BJ (cell line): Measurements from ENCODE around the gene WDR54. TPM values are rescaled to one million over a fixed set of nuclear protein-coding genes. Genes with fewer than 3 reads are reported as not detected.
A peak's percentile ranks its signal among the peaks of the same experiment; 100 is the strongest.

Experiments used
- CTCF ChIA-PET: fragments of 350-600 bp; formaldehyde crosslinking; extraction: SDS; loops from one replicate; lab custom pipeline; 2021; ENCODE audit warnings: antibody characterized with exemption, inconsistent platforms; lab: Yijun Ruan, JAX
- POLR2A ChIA-PET: fragments of 300-600 bp; sonication (Branson Sonifier 250); formaldehyde crosslinking; extraction: SDS; loops from one replicate; lab custom pipeline; 2021; ENCODE audit warnings: antibody characterized with exemption; lab: Charles Lee
- DNase-seq: peaks from one replicate; pipeline ENCODE4 v3.0.0-alpha.2; 2011; ENCODE audit warnings: low read depth
- H3K27me3 ChIP-seq: 2 replicates; pipeline ENCODE4 v1.6.0; 2011; ENCODE audit warnings: low read length; ENCODE audit not compliant: control insufficient read depth, insufficient read depth
- H3K36me3 ChIP-seq: 2 replicates; pipeline ENCODE4 v1.5.1; 2011; ENCODE audit warnings: low read length; ENCODE audit not compliant: control insufficient read depth, insufficient read depth
- H3K4me3 ChIP-seq: 2 replicates; pipeline ENCODE4 v1.5.1; 2011; ENCODE audit warnings: low read depth, mild to moderate bottlenecking, control low read depth, low read length
- polyA plus RNA-seq: library from polyadenylated mRNA; depleted of rRNA; stranded (reverse); fragments of >200 nt; gene quantifications from 2 replicates; pipeline ENCODE4 v1.2.3, GENCODE V29; 2011
- TF ChIP-seq, protein P1 (sequence below): IDR thresholded peaks from 2 replicates; pipeline ENCODE4 v1.5.1; 2011; ENCODE audit warnings: low read depth, mild to moderate bottlenecking, control low read depth, inconsistent platforms, low read length, moderate library complexity; ENCODE audit not compliant: insufficient read depth

WDR54 gene
- polyA plus RNA-seq, 1 experiment, result 42.9 TPM

DNA sequence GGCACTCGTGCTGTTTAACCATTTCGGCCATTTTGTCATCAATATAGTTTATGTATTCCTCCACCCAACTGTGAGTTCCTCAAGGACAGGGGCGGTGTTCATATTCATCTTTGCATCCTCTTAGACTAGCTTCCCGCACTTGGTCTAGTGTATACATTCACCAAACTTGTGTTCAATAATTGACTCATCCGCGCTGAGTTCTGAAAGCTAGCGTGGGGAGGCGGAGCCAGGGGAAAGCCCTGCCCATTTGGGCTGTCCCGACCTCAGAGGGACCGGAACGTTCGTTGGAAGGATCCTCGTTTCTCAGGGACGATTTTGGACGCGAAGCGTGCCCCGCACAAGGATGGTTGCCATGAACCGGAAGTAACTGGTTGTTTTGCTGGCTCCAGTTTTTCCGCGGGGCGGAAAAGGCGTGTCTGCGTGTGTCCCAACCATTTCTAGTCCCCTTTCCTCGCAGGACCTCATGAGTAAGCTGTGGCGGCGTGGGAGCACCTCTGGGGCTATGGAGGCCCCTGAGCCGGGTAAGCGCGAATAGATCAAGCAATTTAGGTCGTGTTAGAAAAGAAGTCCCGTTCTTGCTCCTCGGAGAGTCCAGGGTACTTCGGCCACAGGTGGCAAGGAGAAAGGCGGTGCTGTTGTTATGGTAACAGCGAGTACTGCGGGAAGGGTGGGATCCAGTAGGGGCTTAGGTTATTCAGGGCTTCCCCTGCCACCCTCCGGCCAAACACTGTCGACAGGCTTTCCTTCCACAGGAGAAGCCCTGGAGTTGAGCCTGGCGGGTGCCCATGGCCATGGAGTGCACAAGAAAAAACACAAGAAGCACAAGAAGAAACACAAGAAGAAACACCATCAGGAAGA is 33.4 kb downstream of the WDR54 start, which contains the start of gene INO80B:
INO80B (plus strand) TSS at position 434 of the 858 bp plus-strand sequence; CDS start at position 464, 30 bp downstream.
- DNase-seq, result peak; percentile 87
- ChIA-PET CTCF (interaction anchor here (0.8 to 4.2 kb wide), 7 partner anchors 12 to 256 kb away, joined by 3 to 13 read pairs (median 3); partner anchors contain the start of genes CCDC142 and TTC31), POLR2A (interaction anchor here (0.5 to 0.7 kb wide), 2 partner anchors 18 to 24 kb away, joined by 3 read pairs; partner anchors contain the start of gene MRPL53)
- H3K36me3 ChIP-seq, result no peaks in the 10 kb centered on the region
- H3K4me3 ChIP-seq, result peak within 1 kb of the TSS; percentile 68
- TF ChIP-seq, protein P1, sequence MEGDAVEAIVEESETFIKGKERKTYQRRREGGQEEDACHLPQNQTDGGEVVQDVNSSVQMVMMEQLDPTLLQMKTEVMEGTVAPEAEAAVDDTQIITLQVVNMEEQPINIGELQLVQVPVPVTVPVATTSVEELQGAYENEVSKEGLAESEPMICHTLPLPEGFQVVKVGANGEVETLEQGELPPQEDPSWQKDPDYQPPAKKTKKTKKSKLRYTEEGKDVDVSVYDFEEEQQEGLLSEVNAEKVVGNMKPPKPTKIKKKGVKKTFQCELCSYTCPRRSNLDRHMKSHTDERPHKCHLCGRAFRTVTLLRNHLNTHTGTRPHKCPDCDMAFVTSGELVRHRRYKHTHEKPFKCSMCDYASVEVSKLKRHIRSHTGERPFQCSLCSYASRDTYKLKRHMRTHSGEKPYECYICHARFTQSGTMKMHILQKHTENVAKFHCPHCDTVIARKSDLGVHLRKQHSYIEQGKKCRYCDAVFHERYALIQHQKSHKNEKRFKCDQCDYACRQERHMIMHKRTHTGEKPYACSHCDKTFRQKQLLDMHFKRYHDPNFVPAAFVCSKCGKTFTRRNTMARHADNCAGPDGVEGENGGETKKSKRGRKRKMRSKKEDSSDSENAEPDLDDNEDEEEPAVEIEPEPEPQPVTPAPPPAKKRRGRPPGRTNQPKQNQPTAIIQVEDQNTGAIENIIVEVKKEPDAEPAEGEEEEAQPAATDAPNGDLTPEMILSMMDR, result no peak
- H3K27me3 ChIP-seq, result no peaks in the 10 kb centered on the region

DNA sequence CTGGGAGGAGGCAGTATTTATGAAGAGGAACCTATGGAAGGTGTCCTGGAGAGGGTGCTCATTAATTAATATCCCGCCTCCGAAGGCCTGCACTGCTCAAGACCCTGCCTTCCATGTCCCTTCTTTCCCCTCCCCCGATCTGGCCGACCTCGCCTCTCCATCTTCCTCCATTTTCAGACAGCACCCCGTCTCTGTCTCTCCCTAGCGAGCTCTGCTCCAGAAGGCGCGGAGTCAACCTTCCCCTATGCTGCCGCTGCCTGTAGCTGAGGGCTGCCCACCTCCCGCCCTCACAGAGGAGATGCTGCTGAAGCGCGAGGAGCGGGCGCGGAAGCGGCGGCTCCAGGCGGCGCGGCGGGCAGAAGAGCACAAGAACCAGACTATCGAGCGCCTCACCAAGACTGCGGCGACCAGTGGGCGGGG is 35.6 kb downstream of the WDR54 start:
- Histone ChIP-seq H3K4me3 (peak overlapping the region; percentile 56), H3K27me3 (no peaks in the 10 kb centered on the region), H3K36me3 (peaks cover 11% of the 10 kb centered on the region)
- TF ChIP-seq, protein P1, result no peak
- ChIA-PET CTCF (interaction anchor here (0.9 to 2.3 kb wide), 3 partner anchors 26 to 122 kb away, joined by 3 to 11 read pairs (median 4); partner anchors contain the start of genes CCDC142 and TTC31), POLR2A (no interaction called here)
- DNase-seq, result no peak

DNA sequence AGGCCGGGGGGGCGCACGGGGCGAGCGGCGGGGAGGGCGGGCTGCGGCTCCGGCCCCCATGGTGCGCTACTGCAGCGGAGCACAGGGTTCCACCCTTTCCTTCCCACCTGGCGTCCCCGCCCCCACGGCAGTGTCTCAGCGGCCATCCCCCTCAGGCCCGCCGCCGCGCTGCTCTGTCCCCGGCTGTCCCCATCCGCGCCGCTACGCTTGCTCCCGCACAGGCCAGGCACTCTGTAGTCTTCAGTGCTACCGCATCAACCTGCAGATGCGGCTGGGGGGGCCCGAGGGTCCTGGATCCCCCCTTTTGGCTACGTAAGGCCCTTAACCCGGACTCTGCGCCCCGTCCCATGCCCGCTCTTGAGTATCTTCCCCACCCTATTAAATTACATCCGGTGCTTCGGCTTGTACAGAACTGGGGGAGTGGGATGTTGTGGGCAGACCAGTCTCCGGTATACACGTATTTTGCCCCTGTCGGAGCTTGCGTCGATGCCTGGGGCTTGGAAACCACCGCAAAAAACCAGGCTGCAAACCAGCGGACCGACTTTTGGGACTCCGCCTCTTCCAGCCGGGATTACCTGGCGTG is 36.1 kb downstream of the WDR54 start:
- no peak for DNase-seq
- Histone ChIP-seq H3K27me3 (no peaks in the 10 kb centered on the region), H3K36me3 (peaks cover 14% of the 10 kb centered on the region), H3K4me3 (peak overlapping the region; percentile 56)
- TF ChIP-seq, protein P1, result no peak
- ChIA-PET CTCF (interaction anchor here (1.2 to 2.3 kb wide), 3 partner anchors 10 to 122 kb away, joined by 4 to 11 read pairs (median 4); partner anchors contain the start of genes CCDC142 and TTC31), POLR2A (no interaction called here)

DNA sequence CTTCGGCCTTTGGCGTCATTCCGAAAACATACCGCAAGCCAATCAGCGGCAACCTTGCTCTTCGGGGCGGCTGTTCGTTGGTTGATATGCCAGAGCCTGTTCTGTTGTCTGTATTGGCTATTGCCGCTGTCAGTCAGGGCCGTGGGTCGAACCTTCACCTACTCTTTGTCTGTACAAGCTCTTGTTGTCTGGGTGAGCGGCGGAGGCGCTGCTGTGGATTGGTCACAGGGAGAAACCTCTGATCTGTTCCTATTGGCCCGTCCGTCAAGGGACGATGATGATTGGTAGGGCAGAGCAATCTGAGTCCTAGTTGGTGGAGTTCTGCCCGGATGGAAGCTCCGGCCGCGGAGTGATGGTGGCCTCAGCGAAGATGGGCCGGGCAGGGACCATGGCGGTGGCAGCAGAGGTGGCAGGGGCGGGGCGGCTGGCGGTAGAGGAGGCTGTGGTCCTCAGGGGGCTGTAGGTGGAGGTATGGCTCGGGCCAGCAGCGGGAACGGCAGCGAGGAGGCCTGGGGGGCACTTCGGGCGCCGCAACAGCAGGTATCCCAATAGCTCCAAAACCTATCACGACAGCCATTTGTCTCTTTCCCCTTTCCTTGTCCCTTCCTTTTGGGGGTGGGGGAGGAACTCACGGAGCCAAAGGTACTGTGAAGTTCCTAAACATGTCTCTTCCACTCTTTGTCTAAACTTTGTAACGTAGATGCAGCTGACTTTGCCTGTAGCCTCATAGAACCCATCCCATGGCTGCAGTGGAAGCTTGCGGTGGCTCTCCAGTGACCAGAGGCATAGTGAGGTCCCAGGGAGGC is 36.8 kb downstream of the WDR54 start, which contains the start of gene WBP1:
WBP1 (plus strand) TSS at position 307 of the 806 bp plus-strand sequence; CDS start at position 472, 165 bp downstream.
- TF ChIP-seq, protein P1, result no peak
- Histone ChIP-seq H3K4me3 (peak within 1 kb of the TSS; percentile 86), H3K36me3 (peaks cover 15% of the 10 kb centered on the region), H3K27me3 (no peaks in the 10 kb centered on the region)
- ChIA-PET CTCF (interaction anchor here (1.3 to 2.3 kb wide), 2 partner anchors 9 to 123 kb away, joined by 4 to 11 read pairs; no protein-coding TSS in a partner anchor), POLR2A (interaction anchor here (0.6 kb wide), 1 partner anchor 20 kb away, joined by 5 read pairs; no protein-coding TSS in a partner anchor)
- peak; percentile 100 for DNase-seq
